SK-N-SH treated with all-trans-retinoic acid at 6 μM for 48 hours (cell line): ENCODE data around the gene PTPN1.

Experiments used
- CSDC2 ChIP-seq: fragments of 250-450 bp; sonication (Bioruptor Pico); IDR thresholded peaks from 2 replicates; pipeline ENCODE4 v1.5.0; 2020; ENCODE audit warnings: mild to moderate bottlenecking, moderate library complexity
- PPARA ChIP-seq: fragments of 250-450 bp; sonication (Bioruptor Pico); IDR thresholded peaks from 2 replicates; pipeline ENCODE4 v1.5.0; 2020; ENCODE audit warnings: mild to moderate bottlenecking, borderline replicate concordance
- RARB ChIP-seq: fragments of 250-450 bp; sonication (Bioruptor Pico); IDR thresholded peaks from 2 replicates; pipeline ENCODE4 v1.8.0; 2021; ENCODE audit warnings: mild to moderate bottlenecking, moderate library complexity
- ZNF8 ChIP-seq: fragments of 450-650 bp; formaldehyde crosslinking; IDR thresholded peaks from 2 replicates; pipeline ENCODE4 v1.5.0; 2020; ENCODE audit warnings: mild to moderate bottlenecking, moderate library complexity
- TF ChIP-seq, protein P1 (sequence below): fragments of 250-450 bp; sonication (Bioruptor Pico); IDR thresholded peaks from 2 replicates; pipeline ENCODE4 v1.8.0; 2020; ENCODE audit warnings: mild to moderate bottlenecking, moderate library complexity, borderline replicate concordance

- TF ChIP-seq CSDC2 (CRISPR knock-in tag) (no peak), RARB (CRISPR knock-in tag) (no peak), PPARA (CRISPR knock-in tag) (no peak), ZNF8 (CRISPR knock-in tag) (no peak)
- TF ChIP-seq, protein P1, sequence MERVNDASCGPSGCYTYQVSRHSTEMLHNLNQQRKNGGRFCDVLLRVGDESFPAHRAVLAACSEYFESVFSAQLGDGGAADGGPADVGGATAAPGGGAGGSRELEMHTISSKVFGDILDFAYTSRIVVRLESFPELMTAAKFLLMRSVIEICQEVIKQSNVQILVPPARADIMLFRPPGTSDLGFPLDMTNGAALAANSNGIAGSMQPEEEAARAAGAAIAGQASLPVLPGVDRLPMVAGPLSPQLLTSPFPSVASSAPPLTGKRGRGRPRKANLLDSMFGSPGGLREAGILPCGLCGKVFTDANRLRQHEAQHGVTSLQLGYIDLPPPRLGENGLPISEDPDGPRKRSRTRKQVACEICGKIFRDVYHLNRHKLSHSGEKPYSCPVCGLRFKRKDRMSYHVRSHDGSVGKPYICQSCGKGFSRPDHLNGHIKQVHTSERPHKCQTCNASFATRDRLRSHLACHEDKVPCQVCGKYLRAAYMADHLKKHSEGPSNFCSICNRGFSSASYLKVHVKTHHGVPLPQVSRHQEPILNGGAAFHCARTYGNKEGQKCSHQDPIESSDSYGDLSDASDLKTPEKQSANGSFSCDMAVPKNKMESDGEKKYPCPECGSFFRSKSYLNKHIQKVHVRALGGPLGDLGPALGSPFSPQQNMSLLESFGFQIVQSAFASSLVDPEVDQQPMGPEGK (CRISPR knock-in tag) = no peak
Measured at GRCh38 chr20:50521221-50522052, 11.3 kb downstream of the PTPN1 start.
